ENCODE results near the gene HAAO. TPM values are rescaled to one million over a fixed set of nuclear protein-coding genes. Genes with fewer than 3 reads are reported as not detected.

Gene HAAO
- total RNA-seq, 1 experiment from 2014 or later = 6.6 TPM

DNA sequence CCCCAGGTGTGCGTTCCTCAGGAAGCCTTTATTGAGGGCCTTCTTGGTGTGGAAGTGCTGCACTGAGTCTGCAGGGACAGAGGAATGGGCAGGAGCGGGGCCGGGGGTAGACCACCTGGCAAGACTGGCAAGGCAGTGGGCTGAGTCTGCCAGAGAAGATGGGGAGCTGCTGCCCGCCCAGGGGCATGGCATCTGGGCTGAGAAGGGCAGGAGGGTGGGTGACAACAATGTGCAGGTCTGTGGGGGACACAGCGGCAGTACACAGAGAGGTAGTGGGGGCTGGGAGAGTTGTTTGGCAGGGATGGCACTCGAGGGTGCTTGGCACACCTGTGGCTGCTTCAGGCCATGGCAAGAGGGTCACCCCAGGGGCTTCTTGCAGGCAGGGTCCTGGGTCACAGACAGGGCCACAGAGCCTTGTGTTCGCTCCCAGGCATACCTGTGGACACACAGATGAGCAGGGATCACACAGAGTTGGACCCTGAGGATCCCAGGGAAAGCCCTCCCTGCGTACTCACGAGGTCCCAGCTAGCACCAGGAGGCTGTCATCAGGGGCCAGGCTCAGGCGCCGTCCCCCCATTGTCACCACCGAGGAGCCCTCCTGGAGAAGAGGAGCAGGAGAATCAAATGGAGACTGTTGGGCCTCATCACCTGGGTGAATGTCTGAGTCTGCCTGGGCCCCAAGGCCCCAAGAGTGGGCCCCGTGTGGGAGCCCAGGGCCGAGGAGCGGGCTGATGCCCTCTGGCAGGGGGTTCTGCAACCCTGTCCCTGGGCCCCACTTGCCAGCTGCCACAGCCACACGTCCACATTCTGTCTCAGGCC, 25.1 kb downstream of the HAAO start:
- Histone ChIP-seq H3K23me2 (ENCODE audit: insufficient read length, low read depth, low read length, poor library complexity, severe bottlenecking) (no peaks in the 10 kb centered on the region), H3K4me1 (ENCODE audit: insufficient read depth, low read length) (no peaks in the 10 kb centered on the region), H3K23ac (ENCODE audit: insufficient read length, low read depth, low read length) (no peak overlapping the region), H3T11ph (ENCODE audit: low read length) (no peak overlapping the region), H2BK5ac (ENCODE audit: insufficient read length, low read length) (no peak overlapping the region), H2BK12ac (ENCODE audit: insufficient read length, low read depth, low read length) (no peak overlapping the region), H3K79me2 (ENCODE audit: insufficient read depth, low read length) (no peaks in the 10 kb centered on the region), H3K79me1 (ENCODE audit: insufficient read depth, low read depth, low read length, poor library complexity, severe bottlenecking) (no peaks in the 10 kb centered on the region), H4K8ac (replicated peaks; ENCODE audit: insufficient read length, low read depth, low read length) (no peak overlapping the region), H3K4ac (ENCODE audit: low read depth, low read length) (no peak overlapping the region), H3K4me2 (ENCODE audit: insufficient read depth, insufficient read length, low read length) (no peak overlapping the region), H3K27me3 (ENCODE audit: insufficient read depth, low read length) (no peaks in the 10 kb centered on the region), H3K56ac (ENCODE audit: insufficient read length, low read depth, low read length) (no peak overlapping the region), H3K14ac (ENCODE audit: insufficient read depth, low read length) (no peak overlapping the region), H4K91ac (ENCODE audit: insufficient read length, low read depth, low read length) (no peak overlapping the region), H3K27ac (ENCODE audit: insufficient read length, low read depth, low read length) (no peak overlapping the region), H2AK5ac (ENCODE audit: insufficient read length, low read length) (no peak overlapping the region), H2BK120ac (ENCODE audit: low read depth, low read length, poor library complexity, severe bottlenecking) (no peak overlapping the region), H3K18ac (ENCODE audit: insufficient read length, low read depth, low read length) (no peak overlapping the region), H2BK15ac (ENCODE audit: low read depth, low read length) (no peak overlapping the region), H2BK20ac (ENCODE audit: low read depth, low read length, poor library complexity, severe bottlenecking) (no peak overlapping the region), H4K5ac (ENCODE audit: insufficient read length, low read depth, low read length) (no peak overlapping the region), H2AFZ (ENCODE audit: low read length) (no peak overlapping the region), H4K20me1 (ENCODE audit: control insufficient read depth, insufficient read depth, insufficient read length) (no peaks in the 10 kb centered on the region), H3K9ac (ENCODE audit: extremely low read depth, insufficient read length, low read length) (no peak overlapping the region), H3K9me3 (ENCODE audit: control insufficient read depth, low read depth, low read length) (no peaks in the 10 kb centered on the region)
- WGBS (ENCODE audit: extremely low coverage, insufficient read length, low lambda C conversion rate) = no CpG with 5 or more reads among the region's 16 CpGs
- H3K4me3 Mint-ChIP-seq = no peak overlapping the region
- H3K36me3 Mint-ChIP-seq (ENCODE audit: insufficient read depth in 1 of 3, low read depth in 3 of 3) = peaks cover 4 to 9% (median 5%) of the 10 kb centered on the region in 3 experiments; a peak in 6 of 7 replicates
- DNase-seq = no peak
- peak overlapping the region; percentile 24 to 75 (median 40); a peak in 4 of 7 replicates for H3K27ac Mint-ChIP-seq
- H3K27me3 Mint-ChIP-seq (ENCODE audit: low read depth) = no peaks in the 10 kb centered on the region
- H3K9me3 Mint-ChIP-seq = no peaks in the 10 kb centered on the region
- peaks cover 12 to 27% of the 10 kb centered on the region in 2 experiments for H3K4me1 Mint-ChIP-seq
- TF ChIP-seq, protein P1, sequence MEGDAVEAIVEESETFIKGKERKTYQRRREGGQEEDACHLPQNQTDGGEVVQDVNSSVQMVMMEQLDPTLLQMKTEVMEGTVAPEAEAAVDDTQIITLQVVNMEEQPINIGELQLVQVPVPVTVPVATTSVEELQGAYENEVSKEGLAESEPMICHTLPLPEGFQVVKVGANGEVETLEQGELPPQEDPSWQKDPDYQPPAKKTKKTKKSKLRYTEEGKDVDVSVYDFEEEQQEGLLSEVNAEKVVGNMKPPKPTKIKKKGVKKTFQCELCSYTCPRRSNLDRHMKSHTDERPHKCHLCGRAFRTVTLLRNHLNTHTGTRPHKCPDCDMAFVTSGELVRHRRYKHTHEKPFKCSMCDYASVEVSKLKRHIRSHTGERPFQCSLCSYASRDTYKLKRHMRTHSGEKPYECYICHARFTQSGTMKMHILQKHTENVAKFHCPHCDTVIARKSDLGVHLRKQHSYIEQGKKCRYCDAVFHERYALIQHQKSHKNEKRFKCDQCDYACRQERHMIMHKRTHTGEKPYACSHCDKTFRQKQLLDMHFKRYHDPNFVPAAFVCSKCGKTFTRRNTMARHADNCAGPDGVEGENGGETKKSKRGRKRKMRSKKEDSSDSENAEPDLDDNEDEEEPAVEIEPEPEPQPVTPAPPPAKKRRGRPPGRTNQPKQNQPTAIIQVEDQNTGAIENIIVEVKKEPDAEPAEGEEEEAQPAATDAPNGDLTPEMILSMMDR (conservative IDR thresholded peaks at IDR 0.05) = no peak

All from H9 (cell line).